Vagina (tissue), 2 donors: ENCODE measurements around the gene NR2E3. TPM values are rescaled to one million over a fixed set of nuclear protein-coding genes. Genes with fewer than 3 reads are reported as not detected.
A peak's percentile ranks its signal among the peaks of the same experiment; 100 is the strongest.

Source experiments
- DNase-seq, 2 donors: peaks; one replicate each; pipeline ENCODE4 v3.0.0-alpha.2; 2017; ENCODE audit errors: extremely low spot score in 2 of 2
- H3K27ac ChIP-seq: fragments of 200-600 bp; sonication (generic); one replicate; pipeline ENCODE4 v1.5.1; 2019
- H3K27me3 ChIP-seq: fragments of 200-600 bp; sonication (generic); one replicate; pipeline ENCODE4 v1.5.1; 2019
- H3K36me3 ChIP-seq, 2 donors: fragments of 200-600 bp; sonication (generic); one replicate each; pipeline ENCODE4 v1.5.1; 2017 to 2019
- H3K4me1 ChIP-seq: fragments of 200-600 bp; sonication (generic); one replicate; pipeline ENCODE4 v1.5.1; 2019
- H3K4me3 ChIP-seq, 2 donors: fragments of 200-600 bp; sonication (generic); 1 replicate in 1 of 2; 2 replicates in 1 of 2; pipeline ENCODE4 v1.5.1; 2016 to 2019
- H3K9me3 ChIP-seq: fragments of 200-600 bp; sonication (generic); one replicate; pipeline ENCODE4 v1.5.1; 2019
- POLR2A ChIP-seq, 2 donors: fragments of 450-650 bp; IDR thresholded peaks; one replicate each; pipeline ENCODE4 v1.6.1; 2017; ENCODE audit warnings: antibody characterized with exemption in 2 of 2, mild to moderate bottlenecking in 2 of 2, moderate library complexity in 2 of 2
- POLR2AphosphoS5 ChIP-seq, 2 donors: sonication (generic); formaldehyde crosslinking; IDR thresholded peaks; one replicate each; pipeline ENCODE4 v1.9.0; 2017; ENCODE audit warnings: antibody characterized with exemption in 2 of 2, mild to moderate bottlenecking in 2 of 2, low read depth in 1 of 2; ENCODE audit not compliant: insufficient read depth in 1 of 2
- intact Hi-C: fragments of 100-400 bp; cut with DNase I; formaldehyde crosslinking; loops from one replicate; pipeline ENCODE4 v1.15.1; 2023
- total RNA-seq: library from RNA; depleted of rRNA; stranded (reverse); fragments of >200 nt; gene quantifications from one replicate; pipeline ENCODE4 v1.2.3, GENCODE V29; 2016
- TF ChIP-seq, protein P1 (sequence below), 3 experiments: fragments of 450-650 bp in 2 of 3; fragments of 200-600 bp in 1 of 3; sonication (generic) in 1 of 3; IDR thresholded peaks; one replicate each; pipeline ENCODE4 v1.5.1; 2017 to 2019; ENCODE audit warnings: antibody characterized with exemption in 3 of 3, mild to moderate bottlenecking in 2 of 3, moderate library complexity in 2 of 3

The NR2E3 gene
- total RNA-seq, 1 donor from 2014 or later: 0.98 TPM

DNA sequence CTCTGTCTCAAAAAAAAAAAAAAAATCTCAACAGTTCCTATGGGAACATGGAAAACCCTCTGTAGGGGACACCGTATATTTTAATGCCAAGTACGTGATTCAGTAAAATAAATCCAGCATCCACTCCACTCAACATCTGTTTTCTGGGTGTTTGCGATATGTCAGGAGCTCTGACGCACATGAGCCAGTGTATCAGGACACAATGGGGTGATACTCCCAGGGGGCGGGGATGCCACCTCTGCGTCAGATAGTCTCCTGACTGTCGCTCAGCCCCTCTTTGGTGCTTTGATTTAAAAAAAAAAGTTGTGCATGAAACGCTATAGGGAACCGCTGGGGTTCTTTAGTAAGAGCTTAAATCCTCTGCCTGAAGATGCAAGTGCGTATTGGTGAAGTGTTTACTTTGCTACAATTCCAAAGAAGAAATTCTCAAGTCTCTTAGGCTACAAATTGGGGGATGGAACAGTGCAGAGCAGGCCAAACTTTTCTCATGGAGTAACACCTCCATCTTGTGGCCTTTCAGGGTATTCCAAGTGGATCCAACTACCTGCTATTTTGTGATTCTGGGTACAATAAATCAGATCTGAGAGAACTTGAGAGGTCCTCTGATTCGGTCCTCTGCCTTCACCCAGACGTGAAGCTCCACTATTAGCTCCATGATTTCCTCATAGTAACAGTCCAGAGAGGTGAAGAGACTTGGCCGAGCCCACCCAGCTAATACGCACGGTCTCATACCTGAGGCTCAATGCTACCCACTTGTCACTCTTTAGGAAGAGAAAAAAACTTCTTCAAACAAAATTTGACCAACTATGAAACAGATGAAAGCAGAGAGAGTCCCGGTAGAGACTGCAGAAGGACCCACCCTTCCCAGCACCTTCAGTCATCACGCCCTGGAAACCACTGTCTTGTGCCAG lies 9.3 kb upstream of the NR2E3 start:
- Histone ChIP-seq H3K9me3 (no peaks in the 10 kb centered on the region), H3K27me3 (no peaks in the 10 kb centered on the region), H3K36me3 (no peaks in the 10 kb centered on the region), H3K27ac (no peak overlapping the region), H3K4me1 (no peaks in the 10 kb centered on the region), H3K4me3 (no peak overlapping the region)
- DNase-seq: no peak
- TF ChIP-seq POLR2AphosphoS5 (IDR thresholded peaks at IDR 0.05; ENCODE audit: insufficient read depth in 1 of 2, low read depth in 1 of 2): peak in 1 of 2 donors; percentile 40
- TF ChIP-seq, protein P1, sequence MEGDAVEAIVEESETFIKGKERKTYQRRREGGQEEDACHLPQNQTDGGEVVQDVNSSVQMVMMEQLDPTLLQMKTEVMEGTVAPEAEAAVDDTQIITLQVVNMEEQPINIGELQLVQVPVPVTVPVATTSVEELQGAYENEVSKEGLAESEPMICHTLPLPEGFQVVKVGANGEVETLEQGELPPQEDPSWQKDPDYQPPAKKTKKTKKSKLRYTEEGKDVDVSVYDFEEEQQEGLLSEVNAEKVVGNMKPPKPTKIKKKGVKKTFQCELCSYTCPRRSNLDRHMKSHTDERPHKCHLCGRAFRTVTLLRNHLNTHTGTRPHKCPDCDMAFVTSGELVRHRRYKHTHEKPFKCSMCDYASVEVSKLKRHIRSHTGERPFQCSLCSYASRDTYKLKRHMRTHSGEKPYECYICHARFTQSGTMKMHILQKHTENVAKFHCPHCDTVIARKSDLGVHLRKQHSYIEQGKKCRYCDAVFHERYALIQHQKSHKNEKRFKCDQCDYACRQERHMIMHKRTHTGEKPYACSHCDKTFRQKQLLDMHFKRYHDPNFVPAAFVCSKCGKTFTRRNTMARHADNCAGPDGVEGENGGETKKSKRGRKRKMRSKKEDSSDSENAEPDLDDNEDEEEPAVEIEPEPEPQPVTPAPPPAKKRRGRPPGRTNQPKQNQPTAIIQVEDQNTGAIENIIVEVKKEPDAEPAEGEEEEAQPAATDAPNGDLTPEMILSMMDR (IDR thresholded peaks at IDR 0.05): peak; percentile 76 to 91 (median 80)
- no peak for TF ChIP-seq POLR2A (IDR thresholded peaks at IDR 0.05)
- intact Hi-C loops: loop anchor here (10.0 kb wide), 2 partner anchors 66 to 356 kb away; no protein-coding TSS in a partner anchor

DNA sequence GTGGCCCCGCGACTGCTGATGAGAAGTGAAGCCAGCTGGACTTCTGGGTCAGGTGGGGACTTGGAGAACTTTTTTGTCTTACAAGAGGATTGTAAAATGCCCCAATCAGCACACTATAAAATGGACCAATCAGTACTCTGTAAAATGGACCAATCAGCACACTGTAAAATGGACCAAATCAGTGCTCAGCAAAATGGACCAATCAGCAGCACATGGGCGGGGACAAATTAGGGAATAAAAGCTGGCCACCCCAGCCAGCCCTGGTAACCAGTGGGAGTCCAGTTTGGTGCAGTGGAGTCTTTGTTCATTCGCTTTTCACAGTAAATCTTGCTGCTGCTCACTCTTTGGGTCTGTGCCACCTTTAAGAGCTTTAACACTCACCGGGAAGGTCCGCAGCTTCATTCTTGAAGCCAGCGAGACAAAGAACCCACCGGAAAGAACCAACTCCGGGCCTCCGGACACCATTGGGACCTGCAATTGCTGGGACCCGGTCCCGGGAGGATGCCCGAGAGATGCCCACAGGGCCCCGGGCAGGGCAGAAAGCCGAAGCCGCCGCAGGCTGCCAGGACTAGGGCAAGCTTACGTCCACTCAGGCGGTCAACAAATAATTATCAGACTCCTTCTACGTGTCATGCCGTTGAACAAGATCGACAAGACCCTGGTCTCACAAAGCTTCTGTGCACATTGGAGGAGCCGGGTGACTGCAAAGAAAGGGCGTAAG lies 8.3 kb upstream of the NR2E3 start:
- intact Hi-C loops: loop anchor here (10.0 kb wide), 2 partner anchors 67 to 357 kb away; no protein-coding TSS in a partner anchor
- Histone ChIP-seq H3K4me3 (no peak overlapping the region), H3K27me3 (no peaks in the 10 kb centered on the region), H3K9me3 (no peaks in the 10 kb centered on the region), H3K36me3 (no peaks in the 10 kb centered on the region), H3K4me1 (no peaks in the 10 kb centered on the region), H3K27ac (no peak overlapping the region)
- no peak for DNase-seq
- TF ChIP-seq, protein P1 (IDR thresholded peaks at IDR 0.05): no peak
- no peak for TF ChIP-seq POLR2A (IDR thresholded peaks at IDR 0.05)
- no peak for TF ChIP-seq POLR2AphosphoS5 (IDR thresholded peaks at IDR 0.05; ENCODE audit: insufficient read depth in 1 of 2, low read depth in 1 of 2)

DNA sequence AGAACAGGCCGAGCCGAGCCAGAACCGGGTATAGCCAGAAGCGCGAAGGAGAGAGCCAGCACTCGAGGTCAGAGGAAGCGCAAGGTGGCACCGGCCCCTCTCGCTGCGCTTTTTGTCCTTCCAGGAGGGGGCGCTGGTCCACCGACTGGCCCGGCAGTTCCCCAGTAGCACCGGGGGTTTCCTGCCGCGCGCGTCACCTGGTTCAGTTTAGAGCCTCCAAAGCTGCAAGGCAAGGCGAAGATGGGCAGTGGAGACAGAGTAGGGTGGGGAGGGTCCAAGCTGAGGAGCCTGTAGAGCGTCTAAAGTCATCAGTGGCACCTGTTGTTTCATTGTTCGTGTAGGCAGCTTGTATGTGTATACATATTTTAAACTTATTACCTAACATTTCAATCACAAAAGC lies 7.6 kb upstream of the NR2E3 start:
- no peaks in the 10 kb centered on the region for H3K36me3 ChIP-seq
- no peaks in the 10 kb centered on the region for H3K4me1 ChIP-seq
- TF ChIP-seq POLR2A (IDR thresholded peaks at IDR 0.05) (no peak), POLR2AphosphoS5 (IDR thresholded peaks at IDR 0.05; ENCODE audit: insufficient read depth in 1 of 2, low read depth in 1 of 2) (no peak)
- TF ChIP-seq, protein P1 (IDR thresholded peaks at IDR 0.05): no peak
- intact Hi-C loops: loop anchor here (10.0 kb wide), 2 partner anchors 68 to 358 kb away; no protein-coding TSS in a partner anchor
- no peak for DNase-seq
- H3K9me3 ChIP-seq: no peaks in the 10 kb centered on the region
- H3K4me3 ChIP-seq: no peak overlapping the region
- no peak overlapping the region for H3K27ac ChIP-seq
- no peaks in the 10 kb centered on the region for H3K27me3 ChIP-seq

DNA sequence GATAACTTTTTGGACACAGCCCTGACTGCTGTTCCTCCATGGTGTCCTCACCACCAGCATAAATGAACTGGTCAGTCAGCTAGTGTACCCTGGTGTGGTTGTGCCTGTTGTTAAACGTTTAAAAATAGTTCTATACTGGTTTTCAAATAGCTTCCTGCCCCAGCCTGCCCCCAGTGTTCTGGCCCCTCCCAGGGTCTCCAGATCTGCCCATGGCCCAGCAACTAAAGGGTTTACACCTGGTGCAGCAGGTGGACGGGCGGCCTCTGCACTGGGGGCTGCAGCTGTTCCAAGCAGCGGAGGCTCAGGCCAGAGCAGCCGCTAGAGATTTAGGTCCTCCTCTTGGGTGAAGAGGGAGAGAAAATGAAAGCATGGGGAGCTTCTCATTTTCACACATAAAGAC lies 6.1 kb upstream of the NR2E3 start:
- intact Hi-C loops: loop anchor here (10.0 kb wide), 2 partner anchors 69 to 359 kb away; no protein-coding TSS in a partner anchor
- TF ChIP-seq POLR2AphosphoS5 (IDR thresholded peaks at IDR 0.05; ENCODE audit: insufficient read depth in 1 of 2, low read depth in 1 of 2) (no peak), POLR2A (IDR thresholded peaks at IDR 0.05) (no peak)
- TF ChIP-seq, protein P1 (IDR thresholded peaks at IDR 0.05): no peak
- Histone ChIP-seq H3K27ac (no peak overlapping the region), H3K4me3 (no peak overlapping the region), H3K9me3 (no peaks in the 10 kb centered on the region), H3K27me3 (no peaks in the 10 kb centered on the region), H3K4me1 (no peaks in the 10 kb centered on the region), H3K36me3 (no peaks in the 10 kb centered on the region)
- DNase-seq: no peak
